ENCODE measurements around the gene CDC25A. TPM values are rescaled to one million over a fixed set of nuclear protein-coding genes. Genes with fewer than 3 reads are reported as not detected.
A peak's percentile ranks its signal among the peaks of the same experiment; 100 is the strongest.

Gene CDC25A
- total RNA-seq, 1 experiment from 2014 or later: 13.5 TPM

DNA sequence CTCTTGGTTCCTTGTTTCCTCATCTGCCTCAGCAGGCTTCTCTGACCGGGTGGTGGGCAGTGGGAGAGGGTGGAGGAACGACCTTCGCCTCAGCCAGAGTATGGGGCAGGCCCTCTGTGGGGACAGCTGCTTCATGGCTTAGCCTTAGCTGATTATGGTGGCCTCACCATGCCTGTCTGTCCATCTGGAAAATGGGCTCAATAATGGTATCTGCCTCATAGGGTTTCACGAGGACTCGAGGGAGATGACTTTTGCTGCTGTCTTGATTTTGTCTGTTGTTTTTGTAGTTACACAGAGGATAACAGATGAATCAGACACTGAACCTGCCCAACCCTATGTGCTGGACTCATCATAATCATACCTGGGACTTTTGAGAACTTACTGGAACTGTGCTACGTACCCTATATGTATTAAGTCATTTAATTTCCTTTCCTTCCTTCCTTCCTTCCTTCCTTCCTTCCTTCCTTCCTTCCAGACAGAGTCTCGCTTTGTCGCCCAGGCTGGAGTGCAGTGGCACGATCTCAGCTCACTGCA lies 46.5 kb downstream of the CDC25A start:
- no peak for DNase-seq (ENCODE audit: low read depth)

DNA sequence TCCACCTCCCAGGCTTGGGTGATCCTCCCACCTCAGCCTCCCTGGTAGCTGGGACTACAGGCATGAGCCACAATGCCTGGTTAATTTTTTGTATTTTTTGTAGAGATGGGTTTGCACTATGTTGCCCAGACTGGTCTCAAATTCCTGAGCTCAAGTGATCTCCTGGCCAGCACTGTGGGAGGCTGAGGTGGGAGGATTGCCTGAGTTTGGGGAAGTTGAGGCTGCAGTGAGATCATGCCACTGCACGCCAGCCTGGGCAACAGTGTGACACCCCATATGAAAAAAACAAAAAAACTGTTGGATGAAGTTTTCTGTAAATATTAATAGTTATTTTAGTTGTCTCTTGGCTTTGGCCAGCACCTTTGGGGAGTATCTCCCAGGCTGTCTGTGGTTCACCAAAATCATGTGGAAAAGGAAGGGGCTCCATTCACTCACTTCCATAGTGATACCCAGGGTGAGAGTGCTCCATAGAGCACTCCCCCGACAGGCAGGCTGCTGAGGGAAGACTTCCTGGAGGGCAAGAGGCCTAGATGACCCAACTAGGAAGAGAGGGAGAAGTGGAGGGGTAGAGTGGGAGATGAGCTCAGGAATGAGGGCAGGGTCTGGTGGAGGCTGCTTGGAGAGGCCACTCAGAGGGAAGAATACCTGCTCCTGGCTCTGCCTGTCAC lies 47.1 kb downstream of the CDC25A start:
- DNase-seq (ENCODE audit: low read depth): no peak

DNA sequence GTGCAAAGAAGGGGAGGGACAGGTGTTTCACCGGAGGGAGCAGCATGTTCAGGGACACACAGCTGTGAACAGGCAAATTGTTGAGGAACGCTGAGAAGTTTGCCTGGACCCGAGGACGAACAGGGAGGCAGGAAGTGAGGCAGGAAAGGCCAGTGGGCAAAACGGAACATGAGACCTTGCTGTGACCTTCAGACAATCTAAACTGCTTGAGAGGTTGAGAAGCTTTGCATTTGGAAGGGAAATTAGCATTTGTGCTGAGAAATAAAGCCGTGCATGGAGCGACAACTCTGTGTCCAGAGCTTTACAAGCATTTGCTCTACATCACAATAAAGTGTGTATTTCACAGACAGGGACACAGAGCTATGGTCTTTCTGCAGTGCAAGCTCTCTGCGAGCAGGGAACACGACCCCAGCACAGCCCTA lies 47.9 kb downstream of the CDC25A start:
- no peak for DNase-seq (ENCODE audit: low read depth)

DNA sequence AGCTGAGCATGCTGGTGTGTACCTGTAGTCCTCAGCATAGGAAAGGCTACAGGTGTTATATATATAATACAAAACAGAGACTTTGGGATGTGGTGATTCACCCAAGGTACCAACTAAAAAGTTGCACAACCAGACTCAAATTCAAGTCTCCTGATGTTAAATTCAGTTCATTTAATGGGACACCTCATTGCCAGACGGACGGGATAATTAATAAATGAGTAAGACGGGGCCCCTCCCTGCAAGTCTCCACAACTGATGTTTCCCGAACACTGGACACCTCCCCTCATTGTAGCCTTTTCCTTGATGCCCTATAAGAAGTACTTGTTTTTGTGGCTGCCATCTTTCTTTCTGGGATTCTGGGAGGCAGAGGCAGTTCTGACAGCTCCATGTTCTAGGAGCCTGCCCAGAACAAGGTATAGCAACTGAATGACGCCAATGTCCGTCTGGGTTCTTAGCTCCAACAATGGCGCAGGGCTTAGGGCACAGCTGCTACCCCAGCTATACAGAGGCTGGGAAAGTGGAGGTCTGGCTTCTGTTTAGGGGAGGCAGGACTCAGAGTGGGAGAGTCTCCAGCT lies 50.7 kb downstream of the CDC25A start:
- DNase-seq (ENCODE audit: low read depth): no peak

DNA sequence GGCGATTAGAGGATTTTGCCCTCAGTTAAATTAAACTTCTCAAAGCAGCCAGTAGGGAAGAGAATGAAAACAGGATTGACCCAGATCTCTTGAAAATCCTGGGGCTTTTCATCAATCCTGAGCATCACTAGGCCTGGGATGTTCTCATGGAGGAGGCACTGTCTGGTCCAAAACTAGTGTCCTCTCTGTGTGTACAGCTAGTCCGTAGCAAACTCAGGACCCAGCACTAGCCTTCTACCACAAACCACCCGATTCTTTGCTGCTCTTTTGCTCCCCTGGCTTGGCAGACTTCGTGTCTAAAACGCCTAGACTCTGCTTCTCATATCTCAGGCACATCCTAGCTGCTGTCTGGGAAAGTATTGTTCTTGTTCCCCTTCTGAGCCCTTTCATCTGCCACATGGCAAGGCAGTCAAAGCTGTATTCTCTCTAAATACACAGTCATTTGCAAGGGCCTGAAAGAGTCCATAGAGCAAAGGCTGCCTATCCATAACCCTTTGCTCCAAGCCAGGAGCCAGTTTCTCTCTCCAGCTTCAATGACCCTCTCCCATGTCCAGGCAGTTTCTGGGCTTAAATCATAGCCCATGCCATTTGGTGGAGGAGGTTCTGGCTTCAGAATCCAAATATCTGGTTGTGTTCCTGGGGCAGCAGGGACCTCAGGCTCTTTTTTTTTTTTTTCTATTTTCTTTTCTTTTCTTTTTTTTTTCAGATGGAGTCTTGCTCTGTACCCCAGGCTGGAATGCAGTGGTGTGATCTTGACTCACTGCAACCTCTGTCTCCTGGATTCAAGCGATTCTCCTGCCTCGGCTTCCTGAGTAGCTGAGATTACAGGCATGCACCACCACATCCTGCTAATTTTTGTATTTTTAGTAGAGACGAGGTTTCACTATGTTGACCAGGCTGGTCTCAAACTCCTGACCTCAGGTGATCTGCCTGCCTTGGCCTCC lies 52.4 kb downstream of the CDC25A start:
- DNase-seq (ENCODE audit: low read depth): no peak

DNA sequence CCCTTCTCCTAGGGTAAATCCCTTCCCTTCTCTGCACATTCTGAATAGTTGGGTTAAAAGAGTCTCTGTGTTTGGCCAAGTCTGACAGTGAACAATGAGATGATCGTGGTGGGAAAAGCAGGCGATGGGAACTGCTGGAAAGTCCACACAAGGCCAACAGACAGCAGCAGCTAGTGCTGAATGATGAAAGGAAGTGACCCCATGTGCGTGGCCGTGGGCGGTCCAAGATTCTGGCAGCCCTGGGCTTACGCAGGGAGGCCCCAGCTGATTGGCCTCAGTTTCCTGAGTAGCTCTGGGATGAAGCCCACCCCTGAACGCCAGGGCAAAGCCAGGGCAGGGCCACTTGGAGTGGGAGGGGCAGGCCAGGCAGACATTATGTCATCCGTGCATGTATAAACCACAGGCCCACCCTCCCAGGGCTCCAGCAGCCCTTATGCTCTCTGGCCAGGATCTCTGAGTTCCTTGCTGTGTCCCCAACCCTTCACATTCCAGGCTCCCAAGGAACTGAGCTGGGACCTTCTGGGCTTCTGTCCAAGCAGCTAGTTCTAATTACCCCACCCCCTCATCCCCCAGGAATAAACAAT lies 57.8 kb downstream of the CDC25A start:
- DNase-seq (ENCODE audit: low read depth): peak; percentile 47

DNA sequence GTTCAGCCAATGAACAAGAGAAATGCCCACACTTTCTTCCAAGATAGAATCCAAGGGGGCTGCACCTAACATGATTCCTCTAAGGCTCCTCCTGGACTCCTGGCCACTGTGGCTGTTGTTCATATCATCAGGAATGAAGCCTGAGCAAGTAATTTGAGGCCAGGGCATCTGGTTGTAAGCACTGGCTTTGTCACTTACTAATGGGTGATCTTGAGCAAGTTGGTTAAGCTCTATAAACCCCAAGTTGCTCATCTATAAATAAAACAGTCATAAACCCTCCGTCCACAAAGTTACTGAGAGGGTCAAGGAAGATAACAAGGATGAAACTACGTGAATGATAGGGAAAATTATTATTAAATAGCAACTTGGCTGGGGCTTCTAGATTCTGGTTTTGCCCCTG lies 58.3 kb downstream of the CDC25A start:
- no peak for DNase-seq (ENCODE audit: low read depth)

DNA sequence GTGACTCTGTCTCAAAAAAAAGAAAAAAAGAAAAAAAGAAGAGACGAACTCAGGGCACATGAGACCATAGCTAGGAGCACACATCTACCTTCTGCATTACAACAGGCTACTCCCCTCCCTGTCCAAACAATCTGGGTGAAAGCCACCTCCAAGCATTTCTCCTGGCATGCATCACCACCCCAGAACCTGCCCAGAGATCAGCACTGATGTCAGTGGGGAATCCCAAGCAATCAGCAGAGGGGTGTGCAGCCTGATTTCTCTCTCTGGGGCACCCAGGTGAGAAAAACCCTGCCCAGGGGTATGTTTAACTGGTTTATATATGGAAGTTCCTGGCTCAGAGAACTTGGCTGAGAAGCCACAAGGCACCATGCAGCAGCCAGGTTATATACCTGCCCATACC lies 59.4 kb downstream of the CDC25A start:
- DNase-seq (ENCODE audit: low read depth): no peak

DNA sequence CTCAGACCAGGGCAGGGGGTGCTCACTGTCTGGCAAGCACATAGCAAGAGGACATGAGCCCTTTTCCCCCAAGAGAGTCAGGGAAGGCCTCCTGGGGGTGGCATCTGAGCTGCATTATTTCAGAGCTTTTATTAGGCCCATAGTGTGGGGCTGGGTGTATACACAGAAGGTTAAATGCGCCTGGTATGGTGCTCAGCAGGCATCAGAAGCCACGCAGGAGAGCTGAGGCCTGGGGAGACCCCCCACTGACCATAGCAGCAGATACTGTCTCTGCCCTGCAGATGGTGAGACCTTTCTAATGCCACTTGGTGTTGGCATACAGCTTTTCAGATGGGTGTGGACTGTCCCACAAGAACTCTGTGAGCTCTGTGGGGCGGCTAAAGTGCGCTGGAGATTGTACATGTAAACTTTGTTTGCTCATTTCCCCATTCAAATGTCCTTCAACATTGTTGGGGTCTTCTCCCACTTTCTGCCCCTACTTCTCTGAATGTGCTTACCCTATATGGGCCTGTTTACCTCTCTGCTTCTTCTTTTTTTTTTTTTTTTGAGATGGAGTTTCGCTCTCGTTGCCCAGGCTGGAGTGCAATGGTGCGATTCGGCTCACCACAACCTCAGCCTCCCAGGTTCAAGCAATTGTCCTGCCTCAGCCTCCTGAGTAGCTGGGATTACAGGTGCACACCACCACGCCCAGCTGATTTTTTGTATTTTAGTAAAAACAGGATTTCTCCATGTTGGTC lies 62.2 kb downstream of the CDC25A start:
- no peak for DNase-seq (ENCODE audit: low read depth)

DNA sequence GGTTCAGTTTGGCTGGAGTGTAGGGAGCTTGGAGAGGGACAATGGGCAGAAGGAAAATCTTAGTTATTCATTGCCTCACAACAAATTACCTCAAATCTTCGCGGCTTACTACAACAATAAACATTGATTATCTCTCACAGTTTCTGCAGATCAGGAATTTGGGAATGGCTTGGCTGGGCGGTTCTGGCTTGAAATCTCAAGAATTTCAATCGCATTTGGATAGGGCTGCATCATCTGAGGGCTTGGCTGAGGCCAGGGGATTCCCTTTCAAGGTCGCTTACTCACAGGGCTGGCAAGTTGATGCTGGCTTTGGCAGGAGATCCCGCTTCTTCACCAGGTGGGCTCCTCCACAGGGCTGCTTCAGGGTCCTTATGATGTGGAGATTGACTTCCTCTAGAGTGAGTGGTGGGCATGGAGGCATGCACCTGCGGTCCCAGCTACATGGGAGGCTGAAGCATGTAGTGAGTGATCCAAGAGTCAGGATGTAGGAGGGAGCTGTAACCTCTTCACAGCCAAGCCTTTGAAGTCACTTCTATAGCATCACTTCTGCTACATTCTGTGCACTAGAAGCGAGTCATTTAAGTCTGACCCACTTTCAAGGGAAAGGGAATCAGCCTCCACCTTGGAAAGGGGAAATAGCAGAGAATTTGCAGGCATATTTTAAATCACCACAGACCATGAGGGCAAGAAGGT lies 63.1 kb downstream of the CDC25A start:
- no peak for DNase-seq (ENCODE audit: low read depth)

DNA sequence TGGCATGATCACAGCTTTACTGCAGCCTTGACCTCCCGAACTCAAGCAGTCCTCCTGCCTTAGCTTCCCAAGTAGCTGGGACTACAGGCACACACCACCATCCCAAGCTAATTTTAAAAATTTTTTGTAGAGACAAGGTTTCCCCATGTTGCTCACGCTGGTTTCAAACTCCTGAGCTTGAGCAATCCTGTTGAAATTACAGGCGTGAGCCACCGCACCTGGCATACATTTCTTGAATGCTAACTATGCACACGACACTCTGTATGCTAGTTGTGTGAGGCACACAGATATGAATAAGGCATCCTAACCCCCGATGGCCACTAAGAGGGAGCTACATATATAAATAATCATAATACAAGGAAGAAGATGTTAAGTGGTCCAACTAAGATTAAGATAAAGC lies 64.9 kb downstream of the CDC25A start:
- DNase-seq (ENCODE audit: low read depth): no peak

DNA sequence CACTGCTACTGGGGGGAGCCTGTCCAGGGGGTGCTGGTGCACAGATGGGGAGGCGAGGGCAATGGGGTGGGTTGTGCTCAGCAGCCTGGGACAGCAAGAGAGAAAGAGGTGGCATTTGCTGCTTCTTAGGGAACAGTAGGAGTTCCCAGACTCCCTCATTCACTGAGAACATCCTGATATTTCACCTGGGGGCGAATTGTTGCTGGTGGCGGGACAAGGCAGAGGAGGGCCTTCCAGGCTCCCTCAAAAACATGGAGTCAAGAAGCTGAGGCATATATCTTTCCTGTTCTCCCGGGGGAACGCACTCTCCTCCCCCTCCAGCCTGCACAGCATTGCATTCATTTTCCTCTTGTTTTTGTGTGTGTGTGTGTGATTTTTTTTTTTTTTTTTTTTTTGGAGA lies 65.7 kb downstream of the CDC25A start:
- DNase-seq (ENCODE audit: low read depth): no peak

DNA sequence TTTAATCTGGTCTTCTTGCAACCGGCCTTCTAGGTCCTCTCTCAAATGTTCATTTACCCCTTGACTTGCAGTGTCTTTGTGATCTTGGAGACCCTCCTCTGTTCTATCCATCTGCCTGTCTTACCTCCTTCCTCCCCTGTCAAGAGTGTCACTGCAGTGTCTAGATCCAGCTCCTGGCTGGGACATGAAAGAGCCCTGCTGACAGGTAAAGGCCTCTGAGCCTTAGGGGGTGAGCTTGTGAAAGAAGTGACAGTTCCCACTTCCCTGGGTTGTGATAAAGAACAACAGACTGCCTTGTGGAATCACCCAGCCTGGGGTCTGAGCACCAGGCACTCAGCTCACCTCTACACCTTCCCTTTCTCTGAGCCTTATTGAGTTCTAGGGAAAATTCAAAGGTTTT lies 68.0 kb downstream of the CDC25A start:
- DNase-seq (ENCODE audit: low read depth): no peak

DNA sequence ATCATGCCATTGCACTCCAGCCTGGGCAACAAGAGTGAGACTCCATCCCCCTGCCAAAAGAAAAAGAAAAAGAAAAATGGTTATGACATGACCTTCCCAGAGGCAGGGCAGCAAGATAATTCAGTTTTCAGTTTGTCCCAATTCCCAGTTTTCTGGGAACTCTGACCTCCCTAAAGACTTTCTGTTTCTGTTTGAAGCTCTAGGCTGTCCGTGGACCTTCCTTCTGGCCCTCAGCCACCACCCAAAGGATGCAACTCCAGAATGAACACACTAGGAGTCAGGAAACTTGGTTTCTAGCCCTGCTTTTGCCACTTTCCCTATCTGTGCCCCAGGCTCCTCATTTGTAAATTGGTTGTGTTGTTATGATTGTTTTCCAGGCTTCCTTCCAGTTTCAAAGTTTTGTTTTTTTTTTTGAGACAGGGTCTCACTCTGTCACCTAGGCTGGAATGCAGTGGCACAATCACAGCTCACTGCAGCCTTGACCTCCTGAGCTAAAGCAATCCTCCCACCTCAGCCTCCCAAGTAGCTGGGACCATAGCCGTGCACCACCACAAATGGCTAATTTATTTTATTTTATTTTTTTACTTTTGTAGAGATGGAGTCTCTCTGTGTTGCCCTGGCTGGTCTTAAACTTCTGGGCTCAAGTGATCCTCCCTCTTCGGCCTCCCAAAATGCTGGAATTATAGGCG lies 68.6 kb downstream of the CDC25A start:
- peak; percentile 54 for DNase-seq (ENCODE audit: low read depth)

DNA sequence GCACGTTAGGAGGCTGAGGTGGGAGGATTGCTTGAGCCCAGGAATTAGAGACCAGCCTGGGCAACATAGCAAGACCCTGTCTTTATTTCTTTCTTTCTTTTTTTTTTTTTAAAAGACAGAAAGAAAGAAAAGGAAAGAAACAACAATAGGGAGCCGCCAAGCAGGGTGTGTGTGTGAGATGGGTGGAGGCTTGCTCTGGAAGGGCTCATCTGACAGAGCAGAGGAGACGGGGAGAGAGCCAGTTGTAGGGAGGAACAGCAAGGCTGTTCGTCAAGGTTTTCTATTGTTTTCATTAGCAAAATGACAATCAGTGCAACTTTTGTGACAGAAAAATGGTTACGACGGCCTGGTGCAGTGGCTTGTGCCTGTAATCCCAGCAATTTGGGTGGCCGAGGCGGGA lies 69.3 kb downstream of the CDC25A start:
- DNase-seq (ENCODE audit: low read depth): no peak

DNA sequence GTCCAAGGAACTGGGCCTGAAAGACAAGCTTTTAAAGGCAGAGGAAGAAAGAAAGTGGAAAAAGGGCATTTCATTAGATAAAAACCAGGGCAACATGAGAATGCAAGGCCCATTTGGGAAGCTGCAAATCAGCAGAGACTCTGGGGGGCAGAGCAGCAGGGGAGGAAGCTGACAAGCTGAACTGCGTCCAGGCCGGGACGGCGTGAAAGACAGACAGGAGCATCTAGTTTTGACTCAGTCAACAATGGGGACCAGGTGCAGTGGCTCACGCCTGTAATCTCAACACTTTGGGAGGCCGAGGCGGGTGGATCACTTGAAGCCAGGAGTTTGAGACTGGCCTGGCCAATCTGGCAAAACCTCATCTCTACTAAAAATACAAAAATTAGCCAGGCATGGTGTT lies 69.9 kb downstream of the CDC25A start:
- DNase-seq (ENCODE audit: low read depth): no peak

DNA sequence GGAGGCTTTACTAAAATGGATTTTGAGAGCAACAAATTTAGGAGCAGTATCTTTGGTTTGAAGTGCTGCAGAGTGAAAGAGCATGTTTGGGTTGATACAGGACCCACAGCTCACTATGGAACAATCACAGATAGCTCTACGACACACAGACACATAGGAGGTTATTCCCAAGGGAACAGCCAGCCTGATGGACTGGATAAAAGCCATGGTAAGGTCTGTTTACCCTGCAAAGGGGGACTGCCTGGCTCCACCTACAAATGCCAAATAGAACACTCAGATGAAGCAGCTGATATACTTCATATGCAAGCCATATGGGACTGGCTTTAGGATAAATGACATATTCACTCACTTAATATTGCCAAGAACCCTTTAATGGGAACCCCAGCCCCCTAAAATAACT lies 75.4 kb downstream of the CDC25A start:
- no peak for DNase-seq (ENCODE audit: low read depth)

DNA sequence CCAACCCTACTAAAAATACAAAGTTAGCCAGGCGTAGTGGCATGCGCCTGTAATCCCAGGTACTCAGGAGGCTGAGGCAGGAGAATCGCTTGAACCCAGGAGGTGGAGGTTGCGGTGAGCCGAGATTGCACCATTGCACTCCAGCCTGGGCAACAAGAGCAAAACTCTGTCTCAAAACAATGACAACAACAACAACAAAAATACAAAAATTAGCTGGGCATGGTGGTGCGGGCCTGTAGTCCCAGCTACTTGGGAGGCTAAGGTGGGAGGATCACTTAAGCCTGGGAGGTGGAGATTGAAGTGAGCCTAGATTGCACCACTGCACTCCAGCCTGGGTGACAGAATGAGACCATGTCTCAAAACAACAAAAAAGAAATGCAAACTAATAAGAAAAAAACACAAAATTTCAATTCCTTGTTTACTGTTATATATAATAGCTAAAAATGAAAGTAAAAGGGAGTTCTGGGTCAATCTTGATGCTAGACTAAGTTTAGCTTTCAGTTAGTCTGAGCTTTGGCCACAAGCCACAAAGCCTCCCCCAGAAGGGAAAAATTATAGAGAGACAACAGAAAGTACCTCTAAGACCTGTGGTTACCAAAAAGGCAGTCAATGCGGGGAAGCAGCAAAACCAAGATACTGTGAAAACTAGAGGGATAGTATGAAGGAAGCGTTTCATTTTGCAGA lies 76.0 kb downstream of the CDC25A start:
- DNase-seq (ENCODE audit: low read depth): peak; percentile 36

DNA sequence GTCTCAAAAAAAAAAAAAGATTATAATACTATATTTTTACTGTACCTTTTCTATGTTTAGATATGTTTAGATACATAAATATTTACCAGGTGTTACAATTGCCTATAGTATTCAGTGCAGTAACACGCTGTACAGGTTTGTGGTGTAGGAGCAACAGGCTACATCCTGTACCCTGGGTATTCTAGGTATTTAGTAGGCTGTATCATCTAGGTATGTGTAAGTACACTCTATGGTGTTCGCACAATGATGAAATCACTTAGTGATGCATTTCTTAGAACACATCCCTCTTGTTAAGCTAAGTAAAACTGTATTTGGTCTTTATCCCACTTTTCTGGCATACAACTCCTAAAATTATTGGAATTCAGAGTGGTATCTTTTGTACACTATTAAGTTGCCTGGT lies 77.8 kb downstream of the CDC25A start:
- DNase-seq (ENCODE audit: low read depth): no peak

DNA sequence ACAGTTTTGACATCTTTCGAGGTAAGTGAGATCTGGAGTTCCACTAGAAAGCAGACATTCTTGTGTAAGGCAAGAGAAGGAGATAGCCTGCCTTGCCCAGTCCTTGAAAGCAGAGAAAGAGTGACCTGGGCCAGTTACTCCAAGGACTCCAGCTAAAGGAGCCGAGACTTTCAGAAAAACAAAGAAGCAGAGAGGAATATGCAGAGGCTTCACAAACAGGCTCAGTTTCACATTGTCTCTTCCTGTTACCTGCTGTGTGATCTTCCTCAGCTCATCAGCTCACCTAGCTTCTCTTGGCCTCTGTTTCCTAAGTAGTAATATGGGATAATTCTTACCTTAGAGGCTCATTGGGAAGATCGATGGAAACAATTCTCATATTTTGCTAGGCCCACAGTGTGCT lies 81.0 kb downstream of the CDC25A start:
- DNase-seq (ENCODE audit: low read depth): no peak

Measured in RPMI7951 (cell line).